ENCODE measurements around the gene NAA35. TPM values are rescaled to one million over a fixed set of nuclear protein-coding genes. Genes with fewer than 3 reads are reported as not detected.

The NAA35 gene
- total RNA-seq, 1 donor from 2014 or later: 17.9 TPM

GRCh38 chr9:85981369-85981768 lies 40.4 kb downstream of the NAA35 start:
- peaks cover 65% of the 10 kb centered on the region for H3K36me3 ChIP-seq
- H3K9me3 ChIP-seq (replicated peaks): no peaks in the 10 kb centered on the region
- no peaks in the 10 kb centered on the region for H3K27me3 ChIP-seq (ENCODE audit: low read depth)
- H3K4me3 ChIP-seq: no peak overlapping the region
- DNase-seq: no peak
- intact Hi-C loops (cut with micrococcal nuclease): no loop called here
- H3K27ac ChIP-seq (replicated peaks): no peak overlapping the region
- peaks cover 18% of the 10 kb centered on the region for H3K4me1 ChIP-seq
- TF ChIP-seq CTCF (IDR thresholded peaks at IDR 0.05; ENCODE audit: borderline replicate concordance): no peak

GRCh38 chr9:85984457-85984856 lies 43.5 kb downstream of the NAA35 start:
- no peak overlapping the region for H3K4me3 ChIP-seq
- no peaks in the 10 kb centered on the region for H3K9me3 ChIP-seq (replicated peaks)
- peaks cover 18% of the 10 kb centered on the region for H3K4me1 ChIP-seq
- peaks cover 40% of the 10 kb centered on the region for H3K36me3 ChIP-seq
- no peak for TF ChIP-seq CTCF (IDR thresholded peaks at IDR 0.05; ENCODE audit: borderline replicate concordance)
- no peak overlapping the region for H3K27ac ChIP-seq (replicated peaks)
- H3K27me3 ChIP-seq (ENCODE audit: low read depth): no peaks in the 10 kb centered on the region
- no peak for DNase-seq
- intact Hi-C loops (cut with micrococcal nuclease): no loop called here

- no peak overlapping the region for H3K27ac ChIP-seq (replicated peaks)
- intact Hi-C loops (cut with micrococcal nuclease): no loop called here
- H3K9me3 ChIP-seq (replicated peaks): no peaks in the 10 kb centered on the region
- no peaks in the 10 kb centered on the region for H3K27me3 ChIP-seq (ENCODE audit: low read depth)
- DNase-seq: no peak
- H3K4me1 ChIP-seq: peaks cover 8% of the 10 kb centered on the region
- TF ChIP-seq CTCF (IDR thresholded peaks at IDR 0.05; ENCODE audit: borderline replicate concordance): no peak
- H3K4me3 ChIP-seq: no peak overlapping the region
- peaks cover 21% of the 10 kb centered on the region for H3K36me3 ChIP-seq
Observed at GRCh38 chr9:85987236-85987635, 46.3 kb downstream of the NAA35 start.

- no peak for DNase-seq
- no peaks in the 10 kb centered on the region for H3K4me1 ChIP-seq
- no peaks in the 10 kb centered on the region for H3K27me3 ChIP-seq (ENCODE audit: low read depth)
- H3K4me3 ChIP-seq: no peak overlapping the region
- intact Hi-C loops (cut with micrococcal nuclease): no loop called here
- no peaks in the 10 kb centered on the region for H3K9me3 ChIP-seq (replicated peaks)
- no peak for TF ChIP-seq CTCF (IDR thresholded peaks at IDR 0.05; ENCODE audit: borderline replicate concordance)
- H3K36me3 ChIP-seq: peaks cover 28% of the 10 kb centered on the region
- no peak overlapping the region for H3K27ac ChIP-seq (replicated peaks)
Observed at GRCh38 chr9:85994191-85994590, 53.2 kb downstream of the NAA35 start.

- intact Hi-C loops (cut with micrococcal nuclease): no loop called here
- H3K27ac ChIP-seq (replicated peaks): no peak overlapping the region
- no peak for DNase-seq
- no peaks in the 10 kb centered on the region for H3K9me3 ChIP-seq (replicated peaks)
- peaks cover 36% of the 10 kb centered on the region for H3K36me3 ChIP-seq
- H3K4me3 ChIP-seq: no peak overlapping the region
- H3K27me3 ChIP-seq (ENCODE audit: low read depth): no peaks in the 10 kb centered on the region
- H3K4me1 ChIP-seq: no peaks in the 10 kb centered on the region
- TF ChIP-seq CTCF (IDR thresholded peaks at IDR 0.05; ENCODE audit: borderline replicate concordance): no peak
Observed at GRCh38 chr9:85995097-85995496, 54.2 kb downstream of the NAA35 start.

GRCh38 chr9:85995599-85995998 lies 54.7 kb downstream of the NAA35 start:
- no peak overlapping the region for H3K4me3 ChIP-seq
- no peaks in the 10 kb centered on the region for H3K27me3 ChIP-seq (ENCODE audit: low read depth)
- no peak overlapping the region for H3K27ac ChIP-seq (replicated peaks)
- TF ChIP-seq CTCF (IDR thresholded peaks at IDR 0.05; ENCODE audit: borderline replicate concordance): no peak
- H3K9me3 ChIP-seq (replicated peaks): no peaks in the 10 kb centered on the region
- H3K36me3 ChIP-seq: peaks cover 39% of the 10 kb centered on the region
- H3K4me1 ChIP-seq: no peaks in the 10 kb centered on the region
- no peak for DNase-seq
- intact Hi-C loops (cut with micrococcal nuclease): no loop called here

Data from left ventricle myocardium inferior (tissue), 1 donor.